ENCODE data around the gene DOCK6. TPM values are rescaled to one million over a fixed set of nuclear protein-coding genes. Genes with fewer than 3 reads are reported as not detected.

Gene DOCK6
- total RNA-seq, 1 donor, result 21.2 TPM

DNA sequence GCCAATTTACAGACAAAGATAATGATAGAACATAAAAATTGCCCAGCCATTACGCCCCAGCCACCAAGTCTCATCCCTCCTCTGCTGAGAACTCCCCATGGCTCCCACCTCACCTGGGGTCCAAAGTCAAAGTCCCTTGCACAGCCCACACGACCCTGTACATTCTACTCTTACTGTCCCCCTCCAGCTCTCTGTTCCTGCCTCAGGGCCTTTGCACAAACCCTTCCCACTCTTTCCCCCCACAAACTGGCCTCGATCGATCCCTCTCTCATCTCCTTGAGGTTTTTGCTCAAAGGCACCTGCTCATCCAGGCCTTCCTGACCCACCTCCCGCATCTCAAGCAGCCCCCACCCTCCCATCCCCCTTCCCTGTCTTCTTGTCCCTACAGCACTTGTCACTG, 1.3 kb downstream of the DOCK6 start:
- no peak overlapping the region for H3K4me3 ChIP-seq (ENCODE audit: low read depth, low read length)
- TF ChIP-seq, protein P1, sequence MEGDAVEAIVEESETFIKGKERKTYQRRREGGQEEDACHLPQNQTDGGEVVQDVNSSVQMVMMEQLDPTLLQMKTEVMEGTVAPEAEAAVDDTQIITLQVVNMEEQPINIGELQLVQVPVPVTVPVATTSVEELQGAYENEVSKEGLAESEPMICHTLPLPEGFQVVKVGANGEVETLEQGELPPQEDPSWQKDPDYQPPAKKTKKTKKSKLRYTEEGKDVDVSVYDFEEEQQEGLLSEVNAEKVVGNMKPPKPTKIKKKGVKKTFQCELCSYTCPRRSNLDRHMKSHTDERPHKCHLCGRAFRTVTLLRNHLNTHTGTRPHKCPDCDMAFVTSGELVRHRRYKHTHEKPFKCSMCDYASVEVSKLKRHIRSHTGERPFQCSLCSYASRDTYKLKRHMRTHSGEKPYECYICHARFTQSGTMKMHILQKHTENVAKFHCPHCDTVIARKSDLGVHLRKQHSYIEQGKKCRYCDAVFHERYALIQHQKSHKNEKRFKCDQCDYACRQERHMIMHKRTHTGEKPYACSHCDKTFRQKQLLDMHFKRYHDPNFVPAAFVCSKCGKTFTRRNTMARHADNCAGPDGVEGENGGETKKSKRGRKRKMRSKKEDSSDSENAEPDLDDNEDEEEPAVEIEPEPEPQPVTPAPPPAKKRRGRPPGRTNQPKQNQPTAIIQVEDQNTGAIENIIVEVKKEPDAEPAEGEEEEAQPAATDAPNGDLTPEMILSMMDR (IDR thresholded peaks at IDR 0.05; ENCODE audit: insufficient read depth, low read depth, low read length), result no peak
- no peak for DNase-seq (ENCODE audit: low read depth)

DNA sequence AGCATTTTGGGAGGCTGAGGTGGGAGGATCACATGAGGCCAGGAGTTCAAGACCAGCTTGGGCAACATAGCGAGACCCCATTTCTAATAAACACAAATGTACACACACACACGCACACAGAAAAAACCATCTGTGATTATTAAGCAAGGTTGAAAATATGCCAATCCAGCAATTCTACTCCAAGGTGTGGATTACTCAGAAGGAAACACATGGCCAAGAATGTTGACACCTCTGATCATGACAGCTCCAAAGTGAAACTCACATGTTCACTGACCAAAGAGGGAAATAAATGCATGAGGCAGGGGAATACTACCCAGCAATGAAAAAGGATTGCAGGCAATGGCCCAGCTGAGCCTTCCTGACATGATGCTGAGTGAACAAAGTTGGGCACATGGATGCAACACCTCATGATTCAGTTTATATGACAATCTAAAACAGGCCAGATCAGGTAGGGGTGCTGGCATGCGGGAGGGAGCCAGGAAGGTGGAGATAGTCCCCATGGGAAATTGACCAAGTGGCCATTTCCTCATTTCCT, 4.4 kb downstream of the DOCK6 start:
- no peak overlapping the region for H3K4me3 ChIP-seq (ENCODE audit: low read depth, low read length)
- DNase-seq (ENCODE audit: low read depth), result no peak

DNA sequence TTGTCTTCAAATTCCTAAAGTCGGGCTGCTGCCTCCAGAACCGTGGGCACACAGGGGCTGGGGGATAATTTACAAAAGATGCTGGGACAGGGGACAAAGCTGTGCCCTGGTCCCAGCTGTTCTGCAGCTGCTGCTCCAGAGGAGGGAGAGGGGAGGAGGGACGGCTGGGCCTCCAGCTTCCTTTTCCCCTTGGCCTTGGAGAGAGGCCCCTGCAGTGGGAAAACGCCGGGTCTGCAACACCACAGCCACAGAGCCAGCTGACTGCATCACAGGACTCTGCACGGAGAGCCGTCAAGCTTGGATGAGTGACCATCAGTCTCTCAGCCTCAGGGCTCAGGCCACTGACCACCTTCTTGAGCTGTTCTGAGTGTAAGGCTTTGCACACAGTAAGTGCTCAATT, 6.1 kb downstream of the DOCK6 start:
- H3K4me3 ChIP-seq (ENCODE audit: low read depth, low read length), result no peak overlapping the region
- TF ChIP-seq, protein P1 (IDR thresholded peaks at IDR 0.05; ENCODE audit: insufficient read depth, low read depth, low read length), result no peak
- DNase-seq (ENCODE audit: low read depth), result peak; percentile 55

More for the DNA sequence above, 4.4 kb downstream of the DOCK6 start:
- TF ChIP-seq, protein P1 (IDR thresholded peaks at IDR 0.05; ENCODE audit: insufficient read depth, low read depth, low read length), result no peak

DNA sequence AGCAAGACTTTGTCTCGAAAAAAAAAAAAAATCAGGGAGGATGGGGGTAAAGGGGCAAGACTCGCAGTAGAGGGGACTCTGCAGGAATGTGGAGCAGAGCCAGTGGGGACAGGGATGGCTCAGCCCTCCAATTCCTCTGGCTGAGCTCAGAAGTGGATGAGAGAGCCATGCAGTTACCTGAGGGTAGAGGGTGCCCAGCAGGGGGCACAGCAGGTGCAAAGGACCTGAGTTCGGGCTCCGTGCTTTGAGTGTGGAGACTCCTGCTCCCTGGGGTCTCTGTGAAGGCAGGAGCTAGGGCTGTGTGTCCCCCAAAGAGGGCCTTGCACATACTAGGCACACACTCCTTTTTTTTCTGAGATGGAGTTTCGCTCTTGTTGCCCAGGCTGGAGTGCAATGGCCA, 7.7 kb downstream of the DOCK6 start:
- DNase-seq (ENCODE audit: low read depth), result no peak
- TF ChIP-seq, protein P1 (IDR thresholded peaks at IDR 0.05; ENCODE audit: insufficient read depth, low read depth, low read length), result no peak
- H3K4me3 ChIP-seq (ENCODE audit: low read depth, low read length), result no peak overlapping the region

DNA sequence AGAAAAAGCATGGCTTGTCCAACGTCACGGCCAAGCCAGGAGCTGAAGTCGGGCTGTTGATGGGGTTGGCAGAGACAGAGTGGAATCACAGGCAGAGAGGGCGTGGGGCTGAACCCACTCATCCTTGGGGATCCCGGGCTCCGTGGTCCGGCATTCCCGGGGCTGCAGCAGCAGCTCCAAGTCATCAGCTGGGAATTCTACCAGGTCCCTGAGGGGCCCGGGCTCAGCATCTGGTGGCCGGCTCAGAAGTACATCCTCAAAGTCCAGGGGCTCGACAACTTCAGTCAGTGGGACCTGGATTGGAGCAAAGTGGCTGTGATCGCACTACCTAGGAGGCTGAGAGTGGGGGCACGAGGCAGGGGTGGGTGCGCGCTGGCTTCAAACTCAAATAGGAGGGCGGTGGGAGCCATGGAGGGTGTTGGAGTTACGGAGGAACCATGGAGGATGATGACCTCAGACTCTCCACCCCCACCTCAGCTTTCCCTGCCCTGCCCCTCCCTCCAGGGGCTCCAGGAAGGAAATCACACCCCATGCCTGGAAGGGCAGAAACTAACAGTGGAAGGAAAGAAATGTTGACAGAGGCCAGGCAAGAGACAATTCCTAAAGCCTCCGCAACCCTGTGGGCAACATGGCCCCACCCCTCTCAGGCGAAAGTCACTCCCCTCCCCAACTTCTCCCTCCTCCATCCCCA, 9.5 kb downstream of the DOCK6 start:
- no peak overlapping the region for H3K4me3 ChIP-seq (ENCODE audit: low read depth, low read length)
- no peak for DNase-seq (ENCODE audit: low read depth)
- TF ChIP-seq, protein P1 (IDR thresholded peaks at IDR 0.05; ENCODE audit: insufficient read depth, low read depth, low read length), result no peak

DNA sequence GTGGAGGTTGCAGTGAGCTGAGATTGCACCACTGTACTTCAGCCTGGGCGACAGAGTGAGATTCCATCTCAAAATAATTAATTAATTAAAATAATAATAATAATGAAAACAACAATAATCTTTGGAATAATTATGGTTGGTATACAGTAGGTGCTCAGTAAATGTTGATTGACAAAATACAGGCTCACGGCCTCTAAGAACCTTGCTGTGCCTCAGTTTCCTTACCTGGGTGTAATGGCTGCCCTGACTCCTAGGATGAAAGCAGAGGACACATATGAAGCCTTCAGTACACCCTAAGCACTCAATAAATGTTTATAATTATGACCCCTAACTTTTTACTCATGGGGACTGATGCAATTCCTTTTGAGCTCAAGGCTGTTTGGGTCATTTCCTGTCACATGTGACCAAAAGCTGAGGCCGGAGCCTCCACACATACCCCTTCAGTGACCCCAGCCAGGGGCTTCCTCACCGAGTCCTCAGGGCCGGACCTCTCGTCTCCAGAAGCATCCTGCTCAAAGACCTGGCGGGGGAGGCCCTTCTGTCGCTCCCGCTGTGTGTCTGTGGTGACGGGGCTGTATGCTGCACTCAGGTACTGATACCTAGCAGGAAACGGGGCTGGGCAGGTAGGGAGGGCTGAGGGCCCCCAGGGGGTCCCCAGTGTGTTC, 10.5 kb downstream of the DOCK6 start:
- no peak for DNase-seq (ENCODE audit: low read depth)
- TF ChIP-seq, protein P1 (IDR thresholded peaks at IDR 0.05; ENCODE audit: insufficient read depth, low read depth, low read length), result no peak
- no peak overlapping the region for H3K4me3 ChIP-seq (ENCODE audit: low read depth, low read length)

All from fibroblast of villous mesenchyme (primary cell).